PFSK-1 (cell line): Measurements from ENCODE around the gene PCDH10.

Experiments used
- FOXP2 ChIP-seq: optimal IDR thresholded peaks from 2 replicates; pipeline ENCODE3; 2011; ENCODE audit warnings: borderline replicate concordance, control low read depth, inconsistent platforms; ENCODE audit not compliant: insufficient read depth; ENCODE audit errors: extremely low read length, extremely low read depth
- POLR2AphosphoS5 ChIP-seq: IDR thresholded peaks from 2 replicates; pipeline ENCODE4 v1.6.1; 2012; ENCODE audit warnings: low read depth, mild to moderate bottlenecking, control low read depth, low read length, moderate library complexity
- REST ChIP-seq, 2 experiments: IDR thresholded peaks; 2 replicates each; pipeline versions ENCODE4 v1.6.1 to v1.8.0; 2011 to 2012; ENCODE audit warnings: low read depth in 2 of 2, low read length in 2 of 2, control low read depth in 1 of 2, inconsistent platforms in 1 of 2, mild to moderate bottlenecking in 1 of 2, moderate library complexity in 1 of 2; ENCODE audit not compliant: insufficient read depth in 1 of 2
- SIN3A ChIP-seq: IDR thresholded peaks from 2 replicates; pipeline ENCODE4 v1.6.1; 2012; ENCODE audit warnings: mild to moderate bottlenecking, low read length, moderate library complexity, borderline replicate concordance; ENCODE audit not compliant: insufficient read depth
- TAF1 ChIP-seq: IDR thresholded peaks from 2 replicates; pipeline ENCODE4 v1.6.1; 2012; ENCODE audit warnings: low read length, control low read depth, borderline replicate concordance; ENCODE audit not compliant: insufficient read depth

The PCDH10 gene

GRCh38 chr4:133147921-133148689 is 989 bp upstream of the PCDH10 start:
- TF ChIP-seq POLR2AphosphoS5, result no peak
- TF ChIP-seq SIN3A, result no peak
- no peak for TF ChIP-seq TAF1
- no peak for TF ChIP-seq REST (IDR thresholded peaks at IDR 0.05; ENCODE audit: insufficient read depth in 1 of 2, low read depth in 2 of 2, low read length in 2 of 2)
- no peak for TF ChIP-seq FOXP2

DNA sequence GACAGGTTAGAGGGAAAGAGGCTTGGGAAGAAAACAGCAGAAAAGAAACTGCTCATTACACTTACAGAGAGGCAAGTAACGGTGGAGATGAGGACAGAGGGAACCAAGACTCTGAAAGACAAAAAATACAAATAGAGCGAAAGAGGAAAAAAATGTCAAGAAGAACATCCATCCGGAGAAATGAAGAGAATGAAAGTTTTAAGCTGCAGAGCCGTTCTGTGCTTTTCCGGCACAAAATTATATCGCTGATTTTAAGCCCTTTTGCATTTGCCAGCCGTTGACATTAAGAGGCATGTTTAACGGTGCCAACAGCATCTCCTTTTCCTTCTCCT is 236 bp downstream of the PCDH10 start:
- no peak for TF ChIP-seq TAF1
- TF ChIP-seq FOXP2, result no peak
- TF ChIP-seq POLR2AphosphoS5, result no peak
- TF ChIP-seq REST (IDR thresholded peaks at IDR 0.05; ENCODE audit: insufficient read depth in 1 of 2, low read depth in 2 of 2, low read length in 2 of 2), result no peak

DNA sequence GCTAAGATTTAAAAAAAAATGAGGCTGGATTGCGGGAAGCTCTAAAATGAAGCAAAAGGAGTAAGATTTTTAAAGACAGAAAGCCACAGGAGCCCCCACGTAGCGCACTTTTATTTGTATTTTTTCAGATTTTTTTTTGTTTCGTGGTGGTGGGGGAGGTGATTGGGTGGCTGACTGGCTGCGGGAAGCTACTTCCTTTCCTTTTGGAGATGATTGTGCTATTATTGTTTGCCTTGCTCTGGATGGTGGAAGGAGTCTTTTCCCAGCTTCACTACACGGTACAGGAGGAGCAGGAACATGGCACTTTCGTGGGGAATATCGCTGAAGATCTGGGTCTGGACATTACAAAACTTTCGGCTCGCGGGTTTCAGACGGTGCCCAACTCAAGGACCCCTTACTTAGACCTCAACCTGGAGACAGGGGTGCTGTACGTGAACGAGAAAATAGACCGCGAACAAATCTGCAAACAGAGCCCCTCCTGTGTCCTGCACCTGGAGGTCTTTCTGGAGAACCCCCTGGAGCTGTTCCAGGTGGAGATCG is 908 bp downstream of the PCDH10 start:
- TF ChIP-seq SIN3A, result no peak
- TF ChIP-seq REST (IDR thresholded peaks at IDR 0.05; ENCODE audit: insufficient read depth in 1 of 2, low read depth in 2 of 2, low read length in 2 of 2), result no peak
- TF ChIP-seq TAF1, result no peak
- TF ChIP-seq POLR2AphosphoS5, result no peak
- no peak for TF ChIP-seq FOXP2

- TF ChIP-seq SIN3A (no peak), REST (IDR thresholded peaks at IDR 0.05; ENCODE audit: insufficient read depth in 1 of 2, low read depth in 2 of 2, low read length in 2 of 2) (no peak), FOXP2 (no peak), POLR2AphosphoS5 (no peak), TAF1 (no peak)
These were observed 1.6 kb downstream of the PCDH10 start for GRCh38 chr4:133150486-133151340.
